ENCODE measurements around the gene SCUBE3.

Gene SCUBE3

DNA sequence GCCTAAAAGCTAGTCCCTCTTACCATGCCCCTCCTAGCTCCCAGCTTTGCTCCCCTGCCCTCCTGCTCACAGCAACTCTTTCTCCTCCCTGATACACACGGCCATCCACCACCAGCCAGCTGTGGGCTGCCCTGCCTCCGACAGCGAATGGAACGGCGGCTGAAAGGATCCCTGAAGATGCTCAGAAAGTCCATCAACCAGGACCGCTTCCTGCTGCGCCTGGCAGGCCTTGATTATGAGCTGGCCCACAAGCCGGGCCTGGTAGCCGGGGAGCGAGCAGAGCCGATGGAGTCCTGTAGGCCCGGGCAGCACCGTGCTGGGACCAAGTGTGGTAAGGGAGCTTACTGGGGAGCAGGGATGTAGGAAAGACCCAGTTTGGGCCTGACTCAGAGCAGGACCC, 29.1 kb downstream of the SCUBE3 start:
- DNase-seq = no peak

DNA sequence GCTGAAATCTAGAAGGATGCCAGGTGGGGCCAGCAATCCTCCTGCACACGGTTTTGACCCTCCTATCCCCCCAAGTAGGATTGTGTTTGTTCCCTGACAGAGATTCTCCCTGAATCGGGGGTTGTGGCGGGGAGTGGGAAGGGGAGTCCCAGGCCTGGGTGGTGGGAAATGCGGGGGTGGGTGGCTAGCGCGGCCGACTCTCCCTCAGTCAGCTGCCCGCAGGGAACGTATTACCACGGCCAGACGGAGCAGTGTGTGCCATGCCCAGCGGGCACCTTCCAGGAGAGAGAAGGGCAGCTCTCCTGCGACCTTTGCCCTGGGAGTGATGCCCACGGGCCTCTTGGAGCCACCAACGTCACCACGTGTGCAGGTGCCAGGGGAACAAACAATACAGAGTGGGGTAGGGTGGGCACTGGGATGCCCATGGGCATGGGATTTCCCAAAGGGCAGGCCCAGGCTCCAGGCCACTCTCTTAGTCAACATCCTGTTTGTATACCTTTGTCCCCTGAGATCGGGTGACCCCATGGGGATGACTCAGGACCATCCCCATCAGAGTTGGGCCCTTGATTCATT, 29.7 kb downstream of the SCUBE3 start:
- DNase-seq = no peak

GRCh38 chr6:35244551-35244950, 30.8 kb downstream of the SCUBE3 start:
- DNase-seq = no peak

GRCh38 chr6:35247642-35248231, 34.0 kb downstream of the SCUBE3 start:
- no peak for DNase-seq

DNA sequence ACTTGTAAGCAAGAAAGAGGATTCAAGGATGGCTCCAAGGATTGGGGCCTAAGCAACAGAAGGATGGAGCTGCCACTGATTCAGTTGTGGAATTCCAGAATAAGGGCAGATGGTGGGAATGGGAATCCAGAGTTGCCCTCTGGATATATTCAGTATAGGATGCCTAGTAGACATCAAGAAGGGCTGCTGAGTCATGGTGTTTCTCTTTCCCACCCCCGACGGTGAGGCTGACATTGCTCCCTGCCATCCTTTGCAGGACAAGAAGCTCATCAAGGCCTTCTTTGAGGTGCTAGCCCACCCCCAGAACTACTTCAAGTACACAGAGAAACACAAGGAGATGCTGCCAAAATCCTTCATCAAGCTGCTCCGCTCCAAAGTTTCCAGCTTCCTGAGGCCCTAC, 34.5 kb downstream of the SCUBE3 start:
- no peak for DNase-seq

DNA sequence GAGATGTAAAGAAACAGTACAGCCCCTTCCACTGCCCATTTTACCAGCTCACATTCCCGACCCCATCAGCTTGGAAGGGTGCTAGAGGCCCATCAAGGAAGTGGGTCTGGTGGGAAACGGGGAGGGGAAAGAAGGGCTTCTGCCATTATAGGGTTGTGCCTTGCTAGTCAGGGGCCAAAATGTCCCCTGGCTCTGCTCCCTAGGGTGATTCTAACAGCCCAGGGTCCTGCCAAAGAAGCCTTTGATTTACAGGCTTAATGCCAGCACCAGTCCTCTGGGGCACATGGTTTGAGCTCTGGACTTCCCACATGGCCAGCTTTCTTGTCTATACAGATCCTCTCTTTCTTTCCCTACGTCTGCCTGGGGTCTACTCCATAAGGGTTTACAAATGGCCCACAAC, 35.2 kb downstream of the SCUBE3 start:
- no peak for DNase-seq

- no peak for DNase-seq
Measured at GRCh38 chr6:35251949-35252348, 38.2 kb downstream of the SCUBE3 start.

GRCh38 chr6:35253249-35253648, 39.5 kb downstream of the SCUBE3 start:
- no peak for DNase-seq

GRCh38 chr6:35258336-35258735, 44.6 kb downstream of the SCUBE3 start:
- no peak for DNase-seq

DNA sequence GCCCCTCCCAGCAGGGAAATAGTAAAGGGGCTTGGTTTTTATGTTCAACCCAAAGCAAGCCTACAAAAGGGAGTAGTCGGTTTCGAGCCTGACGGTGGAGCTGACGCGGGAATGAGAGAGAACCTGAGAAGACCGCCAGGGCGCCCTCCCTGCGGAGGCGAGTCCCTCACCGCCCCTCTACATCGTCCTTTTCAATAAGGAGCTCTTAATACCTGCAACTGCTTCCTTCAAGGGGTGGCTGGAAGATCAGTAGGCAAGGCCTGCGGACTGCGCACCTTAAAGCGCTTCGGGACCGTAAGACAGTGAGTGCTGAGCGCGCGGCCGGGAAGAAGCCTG, 45.1 kb downstream of the SCUBE3 start:
- peak; percentile 65 for DNase-seq

DNA sequence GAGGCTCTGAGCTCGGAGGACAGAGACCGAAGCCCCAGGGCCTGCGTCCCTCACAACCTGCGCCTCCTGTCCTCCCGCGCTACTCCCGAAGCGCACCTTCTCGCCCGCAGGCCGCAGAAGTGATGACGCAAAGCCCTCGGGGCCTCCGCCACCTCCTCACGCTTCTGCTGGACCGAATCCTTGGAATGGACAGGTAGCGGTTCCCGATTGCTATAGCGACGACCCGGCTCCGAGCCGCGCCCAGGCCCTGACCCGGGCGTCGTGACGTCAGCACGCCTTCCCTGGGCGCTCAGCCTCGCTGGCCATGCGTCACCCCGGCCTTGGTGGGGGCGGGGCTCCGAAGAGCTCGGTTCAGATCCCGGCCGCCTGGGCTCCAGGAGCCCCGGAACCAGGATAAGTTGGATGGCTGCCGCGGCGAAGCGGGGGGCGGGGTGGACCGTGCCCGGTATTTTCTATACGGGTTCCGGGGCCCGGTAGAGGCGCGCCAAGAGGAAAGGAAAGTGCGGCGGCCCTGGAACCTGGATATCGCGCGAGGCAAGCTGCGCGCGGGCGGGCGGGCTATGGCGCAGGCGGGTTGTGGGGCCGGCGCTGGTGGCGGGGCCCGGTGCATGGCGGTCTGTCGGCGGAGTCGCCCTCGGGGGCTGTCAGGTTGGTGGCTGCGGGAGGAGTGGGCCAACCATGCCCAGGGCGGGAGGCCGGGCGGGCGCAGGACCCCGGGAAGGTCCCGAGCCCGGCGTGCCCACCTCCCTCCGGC, 45.6 kb downstream of the SCUBE3 start, which contains the start of gene ZNF76:
Gene ZNF76 (plus strand): TSS at position 542 of the 754 bp plus-strand sequence. CDS start 21,417 bp downstream, outside the sequence.
- peak; percentile 95 for DNase-seq

- DNase-seq = peak; percentile 87
Measured at GRCh38 chr6:35259948-35260590, 46.3 kb downstream of the SCUBE3 start.

- no peak for DNase-seq
Measured at GRCh38 chr6:35260591-35261570, 47.1 kb downstream of the SCUBE3 start.

- no peak for DNase-seq
Measured at GRCh38 chr6:35262596-35262995, 48.8 kb downstream of the SCUBE3 start.

GRCh38 chr6:35264550-35265274, 51.0 kb downstream of the SCUBE3 start:
- DNase-seq = no peak

DNA sequence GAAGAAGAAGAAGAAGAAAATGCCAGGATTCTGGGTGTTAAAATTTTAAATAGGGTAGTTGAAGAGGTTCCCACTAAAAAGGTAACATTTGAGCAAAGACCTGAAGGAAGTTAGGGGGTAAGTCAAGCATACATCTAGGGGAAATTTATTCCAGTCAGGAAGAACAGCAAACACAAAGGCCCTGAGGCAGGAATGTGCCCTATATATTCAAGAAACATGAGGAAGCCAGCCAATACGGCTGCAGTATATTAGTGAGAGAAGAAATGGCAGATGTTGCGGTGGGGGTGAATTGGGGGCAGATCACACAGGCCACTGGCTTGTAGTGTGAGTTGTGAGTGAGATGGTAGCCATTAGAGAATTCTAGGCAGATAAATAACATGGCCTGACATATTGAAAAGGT, 51.8 kb downstream of the SCUBE3 start:
- DNase-seq = no peak

DNA sequence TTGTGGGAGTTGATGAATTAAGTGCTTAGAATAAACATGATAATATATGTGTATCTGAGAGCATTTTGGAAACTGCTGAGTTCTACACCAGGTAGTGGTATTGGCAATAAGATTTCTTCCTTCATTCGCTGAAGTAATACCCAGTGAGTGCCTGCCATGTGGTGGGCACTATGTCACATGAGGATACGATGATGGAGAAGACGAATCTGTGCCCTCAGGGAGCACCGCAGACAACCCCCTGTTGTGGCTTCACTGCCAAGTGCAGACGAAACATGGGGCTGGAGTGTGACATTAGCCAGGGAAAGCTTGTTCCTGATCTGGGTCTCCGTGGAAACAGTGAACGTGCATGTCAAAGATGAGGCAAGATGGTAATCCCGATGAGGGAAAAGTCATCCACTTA, 53.7 kb downstream of the SCUBE3 start:
- no peak for DNase-seq

DNA sequence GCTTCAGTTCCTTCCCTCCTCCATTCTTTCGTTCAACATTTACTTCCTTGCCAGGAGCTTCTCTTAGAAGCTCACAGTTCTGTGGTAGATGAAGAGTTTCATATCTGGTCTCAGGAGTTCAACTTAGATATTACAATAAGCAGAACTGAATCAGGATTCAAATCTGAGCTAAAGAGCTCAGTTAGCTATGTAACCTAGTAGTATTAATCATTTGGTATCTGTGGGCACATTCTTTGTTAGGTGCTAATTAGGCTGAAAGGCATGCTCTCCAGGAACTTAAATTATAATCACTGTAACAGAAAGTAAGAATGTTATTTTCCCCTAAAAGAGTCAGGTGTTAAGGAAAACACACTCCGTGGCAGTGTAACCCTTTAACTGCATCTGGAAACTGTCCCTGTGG, 54.1 kb downstream of the SCUBE3 start:
- DNase-seq = no peak

GRCh38 chr6:35272005-35272404, 58.2 kb downstream of the SCUBE3 start:
- no peak for DNase-seq

GRCh38 chr6:35273822-35274559, 60.2 kb downstream of the SCUBE3 start:
- no peak for DNase-seq

DNA sequence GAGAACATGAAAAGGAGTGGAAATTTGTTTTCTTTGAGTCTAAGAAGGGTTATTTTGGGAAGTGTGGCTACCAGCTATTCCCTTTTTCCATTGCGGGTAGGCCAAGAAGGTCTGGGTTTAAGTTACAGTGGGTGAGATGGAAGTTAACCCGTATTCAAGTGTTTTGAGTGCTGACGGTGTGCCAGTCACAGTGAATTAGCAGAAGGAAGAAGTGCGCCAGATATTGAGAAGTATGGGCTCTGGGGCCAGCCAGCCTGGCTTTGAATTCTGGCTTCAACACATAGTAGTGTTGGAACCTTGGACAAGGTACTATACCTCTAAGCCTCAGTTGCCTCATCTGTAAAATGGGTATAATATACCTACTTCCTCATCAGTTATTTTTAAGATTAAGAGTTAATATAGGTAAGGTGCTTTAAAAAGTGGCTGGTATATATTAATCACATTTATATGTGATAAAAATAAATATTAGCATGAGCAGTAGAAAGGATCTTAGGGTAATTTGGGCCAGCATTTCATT, 62.0 kb downstream of the SCUBE3 start:
- DNase-seq = no peak

All from stimulated activated CD8-positive, alpha-beta memory T cell treated with anti-CD3 and anti-CD28 coated beads, Interleukin-4, amount 100 ng/mL, for 48 hours (primary cell).